Small intestine (tissue), 16 donors: ENCODE results near the gene POU4F2. TPM values are rescaled to one million over a fixed set of nuclear protein-coding genes. Genes with fewer than 3 reads are reported as not detected.

Experiments used
- DNase-seq, 2 donors: peaks; one replicate each; pipeline versions ENCODE4 v3.0.0 to v3.0.0-alpha.2; 2013
- FAIRE-seq: peaks from 2 replicates; lab custom pipeline; 2012; peaks lifted over from hg19 to GRCh38; lab: Jason Lieb, UNC
- H3K27ac ChIP-seq, 3 donors: one replicate each; pipeline ENCODE4 v1.5.1; 2013; ENCODE audit warnings: low read length in 2 of 3, mild to moderate bottlenecking in 2 of 3, control low read depth in 1 of 3, inconsistent platforms in 1 of 3, low read depth in 1 of 3, moderate library complexity in 1 of 3
- H3K27me3 ChIP-seq, 3 donors: one replicate each; pipeline ENCODE4 v1.6.1; 2013; ENCODE audit warnings: low read length in 3 of 3, inconsistent platforms in 1 of 3; ENCODE audit not compliant: control insufficient read depth in 3 of 3, insufficient read depth in 3 of 3
- H3K36me3 ChIP-seq, 3 donors: one replicate each; pipeline ENCODE4 v1.6.1; 2013; ENCODE audit warnings: low read length in 3 of 3, inconsistent platforms in 1 of 3, low read depth in 1 of 3, mild to moderate bottlenecking in 1 of 3, moderate library complexity in 1 of 3; ENCODE audit not compliant: control insufficient read depth in 3 of 3, insufficient read depth in 2 of 3
- H3K4me1 ChIP-seq, 3 donors: one replicate each; pipeline ENCODE4 v1.6.1; 2013; ENCODE audit warnings: low read length in 2 of 3, inconsistent platforms in 1 of 3, low read depth in 1 of 3, mild to moderate bottlenecking in 1 of 3, moderate library complexity in 1 of 3; ENCODE audit not compliant: control insufficient read depth in 3 of 3, insufficient read depth in 2 of 3
- H3K4me3 ChIP-seq, 3 donors: one replicate each; pipeline ENCODE4 v1.5.1; 2013; ENCODE audit warnings: low read length in 3 of 3, control low read depth in 1 of 3, inconsistent platforms in 1 of 3, low read depth in 1 of 3, mild to moderate bottlenecking in 1 of 3, moderate library complexity in 1 of 3
- H3K9me3 ChIP-seq, 2 donors: one replicate each; pipeline ENCODE4 v1.6.1; 2013; ENCODE audit warnings: low read depth in 1 of 2, low read length in 1 of 2; ENCODE audit not compliant: control insufficient read depth in 2 of 2, insufficient read depth in 1 of 2
- whole genome bisulfite sequencing, 3 donors: extraction: QIAGEN DNeasy Blood & Tissue Kit; methylation state at CpG; one replicate each; pipeline ENCODE4 v1.1.7; 2013; 5-methylcytosine and 5-hydroxymethylcytosine counted together
- long read RNA-seq, 10 donors: transcript quantifications; one replicate each; lab custom pipeline, GENCODE V29; 2026
- polyA plus RNA-seq, 4 donors: library from polyadenylated mRNA; stranded (reverse) in 3 of 4; unstranded in 1 of 4; fragments of 200-250 nt in 3 of 4; fragments of 120-200 nt in 1 of 4; gene quantifications; one replicate each; pipeline versions ENCODE4 v1.2.1 to v1.2.3, GENCODE V29; 2013
- donor health status: healthy with polysubstance abuse.
- donor health status: control.
- donor health status: control.
- donor health status: Bipolar disorder and iron deficiency.
- donor health status: healthy.

Gene POU4F2, protein sequence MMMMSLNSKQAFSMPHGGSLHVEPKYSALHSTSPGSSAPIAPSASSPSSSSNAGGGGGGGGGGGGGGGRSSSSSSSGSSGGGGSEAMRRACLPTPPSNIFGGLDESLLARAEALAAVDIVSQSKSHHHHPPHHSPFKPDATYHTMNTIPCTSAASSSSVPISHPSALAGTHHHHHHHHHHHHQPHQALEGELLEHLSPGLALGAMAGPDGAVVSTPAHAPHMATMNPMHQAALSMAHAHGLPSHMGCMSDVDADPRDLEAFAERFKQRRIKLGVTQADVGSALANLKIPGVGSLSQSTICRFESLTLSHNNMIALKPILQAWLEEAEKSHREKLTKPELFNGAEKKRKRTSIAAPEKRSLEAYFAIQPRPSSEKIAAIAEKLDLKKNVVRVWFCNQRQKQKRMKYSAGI
- not detected for polyA plus RNA-seq
- long read RNA-seq, donor 1: 0 reads
- long read RNA-seq, donor 2: 0 reads
- long read RNA-seq, donor 3: 0 reads
- long read RNA-seq, donor 4: 0 reads
- long read RNA-seq, donor 5: 0 reads
- long read RNA-seq, donor 6: 0 reads
- long read RNA-seq, donor 7: 0 reads
- long read RNA-seq, donor 8: 0 reads
- long read RNA-seq, donor 9: 0 reads
- long read RNA-seq, donor 10: 0 reads

GRCh38 chr4:146638786-146639505 lies at the start of gene POU4F2:
Gene POU4F2, plus strand, starts transcription at chr4:146638893. Its CDS starts 248 bp downstream, at chr4:146639141.
- no peak for FAIRE-seq

GRCh38 chr4:146590801-146591200 lies 47.9 kb upstream of the POU4F2 start:
- Histone ChIP-seq H3K4me1 (no peaks in the 10 kb centered on the region), H3K4me3 (no peak overlapping the region), H3K27ac (no peak overlapping the region), H3K36me3 (no peaks in the 10 kb centered on the region), H3K9me3 (no peaks in the 10 kb centered on the region), H3K27me3 (no peaks in the 10 kb centered on the region)
- WGBS, 3 donors: 50 to 58% (median 53%) methylated on average over 3 of the region's 3 CpGs
- no peak for FAIRE-seq
- no peak for DNase-seq

More at GRCh38 chr4:146638786-146639505, at the start of gene POU4F2:
- H3K36me3 ChIP-seq: no peaks in the 10 kb centered on the region
- H3K27me3 ChIP-seq: peaks cover 20 to 66% (median 45%) of the 10 kb centered on the region in 3 donors
- peak in 1 of 2 donors; percentile 14 for DNase-seq
- 2 to 16% (median 14%) methylated on average over 65 to 74 of the region's 74 CpGs for WGBS, 3 donors
- peaks cover 0 to 2% of the 10 kb centered on the region in 2 donors for H3K9me3 ChIP-seq
- no peak within 1 kb of the TSS for H3K27ac ChIP-seq
- no peak within 1 kb of the TSS for H3K4me3 ChIP-seq
- peaks cover 0 to 5% (median 0%) of the 10 kb centered on the region in 3 donors for H3K4me1 ChIP-seq

- Histone ChIP-seq H3K27me3 (no peaks in the 10 kb centered on the region), H3K4me1 (no peaks in the 10 kb centered on the region), H3K4me3 (no peak overlapping the region), H3K36me3 (no peaks in the 10 kb centered on the region), H3K27ac (no peak overlapping the region), H3K9me3 (no peaks in the 10 kb centered on the region)
- WGBS, 3 donors: 78 to 89% (median 83%) methylated on average over 2 of the region's 2 CpGs
- no peak for DNase-seq
- no peak for FAIRE-seq
These were observed 46.7 kb upstream of the POU4F2 start for GRCh38 chr4:146592019-146592418.

GRCh38 chr4:146632770-146633470 lies 5.8 kb upstream of the POU4F2 start:
- WGBS, 3 donors: 15 to 24% (median 20%) methylated on average over 28 of the region's 28 CpGs
- H3K27ac ChIP-seq: no peak overlapping the region
- peaks cover 7 to 39% (median 32%) of the 10 kb centered on the region in 3 donors for H3K27me3 ChIP-seq
- FAIRE-seq (no peak), DNase-seq (no peak)
- H3K4me1 ChIP-seq: no peaks in the 10 kb centered on the region
- H3K4me3 ChIP-seq: no peak overlapping the region
- peaks cover 0 to 2% of the 10 kb centered on the region in 2 donors for H3K9me3 ChIP-seq
- no peaks in the 10 kb centered on the region for H3K36me3 ChIP-seq

GRCh38 chr4:146633471-146633800 lies 5.3 kb upstream of the POU4F2 start:
- H3K4me1 ChIP-seq: peaks cover 0 to 4% (median 0%) of the 10 kb centered on the region in 3 donors
- H3K4me3 ChIP-seq: no peak overlapping the region
- no peak for FAIRE-seq
- H3K27me3 ChIP-seq: peaks cover 7 to 44% (median 37%) of the 10 kb centered on the region in 3 donors
- 5 to 9% (median 7%) methylated on average over 7 of the region's 7 CpGs for WGBS, 3 donors
- H3K27ac ChIP-seq: no peak overlapping the region
- peaks cover 0 to 2% of the 10 kb centered on the region in 2 donors for H3K9me3 ChIP-seq
- no peaks in the 10 kb centered on the region for H3K36me3 ChIP-seq
- DNase-seq: no peak

DNA sequence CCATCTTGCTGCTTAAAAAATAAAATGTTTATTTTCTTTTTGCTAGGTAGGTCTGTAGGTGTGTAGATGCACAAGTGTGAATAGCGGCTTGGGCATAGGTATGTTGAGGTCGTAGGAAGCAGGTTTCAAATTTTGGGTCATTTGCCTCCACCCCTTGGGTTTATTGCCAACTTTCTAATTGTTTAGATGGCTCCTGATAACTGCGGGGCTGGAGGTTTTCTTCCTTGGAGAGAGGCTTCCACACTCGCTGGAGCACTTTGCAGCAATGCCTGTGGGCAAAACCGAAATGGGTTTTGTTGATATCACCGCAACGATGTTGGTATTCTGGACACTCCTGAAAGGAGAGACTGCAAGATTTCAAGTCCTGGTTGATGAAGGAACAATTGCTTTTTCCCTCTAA lies 3.9 kb upstream of the POU4F2 start:
- WGBS, 3 donors: 10 to 16% (median 12%) methylated on average over 7 of the region's 7 CpGs
- Histone ChIP-seq H3K36me3 (no peaks in the 10 kb centered on the region), H3K27me3 (peaks cover 12 to 58% (median 44%) of the 10 kb centered on the region in 3 donors), H3K4me1 (peaks cover 0 to 5% (median 0%) of the 10 kb centered on the region in 3 donors), H3K27ac (no peak overlapping the region), H3K4me3 (no peak overlapping the region), H3K9me3 (peaks cover 0 to 2% of the 10 kb centered on the region in 2 donors)
- DNase-seq (no peak), FAIRE-seq (no peak)

GRCh38 chr4:146637621-146638332 lies 916 bp upstream of the POU4F2 start:
- DNase-seq: no peak
- Histone ChIP-seq H3K9me3 (peaks cover 0 to 2% of the 10 kb centered on the region in 2 donors), H3K4me3 (no peak overlapping the region), H3K36me3 (no peaks in the 10 kb centered on the region), H3K4me1 (peaks cover 0 to 5% (median 0%) of the 10 kb centered on the region in 3 donors), H3K27ac (no peak overlapping the region), H3K27me3 (peaks cover 20 to 70% (median 56%) of the 10 kb centered on the region in 3 donors)
- no peak for FAIRE-seq
- WGBS, 3 donors: 5 to 16% (median 13%) methylated on average over 33 to 35 of the region's 35 CpGs
